HCT116 (cell line): ENCODE data around the gene OFD1.

ENCODE experiments used
- CTCF ChIP-seq, 3 experiments: fragments of 200-600 bp in 1 of 3; sonication (generic) in 1 of 3; IDR thresholded peaks in 2 of 3; conservative IDR thresholded peaks in 1 of 3; 2 replicates each; pipeline ENCODE4 v1.5.1; 2012 to 2017; ENCODE audit warnings: low read depth in 2 of 3, low read length in 2 of 3, antibody characterized with exemption in 1 of 3, borderline replicate concordance in 1 of 3, control low read depth in 1 of 3, mild to moderate bottlenecking in 1 of 3, mixed read lengths in 1 of 3, mixed run types in 1 of 3, moderate library complexity in 1 of 3; ENCODE audit not compliant: insufficient read depth in 1 of 3
- POLR2A ChIP-seq: IDR thresholded peaks from 2 replicates; pipeline ENCODE4 v1.7.0; 2011; ENCODE audit warnings: borderline replicate concordance; ENCODE audit not compliant: insufficient read depth, insufficient read length; ENCODE audit errors: extremely low read depth
- RAD21 ChIP-seq: IDR thresholded peaks from 2 replicates; pipeline ENCODE4 v1.6.1; 2012; ENCODE audit warnings: low read depth, mild to moderate bottlenecking
- TF ChIP-seq, protein P1 (sequence below): IDR thresholded peaks from 2 replicates; pipeline ENCODE4 v1.6.1; 2012
- TF ChIP-seq, protein P2 (sequence below): IDR thresholded peaks from 2 replicates; pipeline ENCODE4 v1.6.1; 2012

- no peak for TF ChIP-seq CTCF (IDR thresholded peaks at IDR 0.05 in 2 of 3, conservative IDR thresholded peaks at IDR 0.05 in 1 of 3; ENCODE audit: borderline replicate concordance in 1 of 3, insufficient read depth in 1 of 3, low read depth in 2 of 3, low read length in 2 of 3)
- no peak for TF ChIP-seq POLR2A
- no peak for TF ChIP-seq RAD21
- TF ChIP-seq, protein P1, sequence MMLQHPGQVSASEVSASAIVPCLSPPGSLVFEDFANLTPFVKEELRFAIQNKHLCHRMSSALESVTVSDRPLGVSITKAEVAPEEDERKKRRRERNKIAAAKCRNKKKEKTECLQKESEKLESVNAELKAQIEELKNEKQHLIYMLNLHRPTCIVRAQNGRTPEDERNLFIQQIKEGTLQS = no peak
- TF ChIP-seq, protein P2, sequence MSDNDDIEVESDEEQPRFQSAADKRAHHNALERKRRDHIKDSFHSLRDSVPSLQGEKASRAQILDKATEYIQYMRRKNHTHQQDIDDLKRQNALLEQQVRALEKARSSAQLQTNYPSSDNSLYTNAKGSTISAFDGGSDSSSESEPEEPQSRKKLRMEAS = no peak
Measured at GRCh38 chrX:13702111-13702789, 32.3 kb upstream of the OFD1 start.
